NCI-H524 (cell line): Measurements from ENCODE around the gene CELA3B.
A peak's percentile ranks its signal among the peaks of the same experiment; 100 is the strongest.
"Not testable (repeated sequence)": the region's sequence is repeated elsewhere in the genome, so short reads cannot be mapped to it uniquely, and the experiment has no call there.

Experiments used
- DNase-seq, 2 experiments: peaks; one replicate each; lab custom pipeline; 2025; lab: John Stamatoyannopoulos, UW

Gene CELA3B

GRCh38 chr1:21975296-21975695 is 1.5 kb upstream of the CELA3B start:
- not testable (repeated sequence) for DNase-seq

- DNase-seq, result not testable (repeated sequence)
Observed at GRCh38 chr1:21978209-21978608, 1.4 kb downstream of the CELA3B start.

DNA sequence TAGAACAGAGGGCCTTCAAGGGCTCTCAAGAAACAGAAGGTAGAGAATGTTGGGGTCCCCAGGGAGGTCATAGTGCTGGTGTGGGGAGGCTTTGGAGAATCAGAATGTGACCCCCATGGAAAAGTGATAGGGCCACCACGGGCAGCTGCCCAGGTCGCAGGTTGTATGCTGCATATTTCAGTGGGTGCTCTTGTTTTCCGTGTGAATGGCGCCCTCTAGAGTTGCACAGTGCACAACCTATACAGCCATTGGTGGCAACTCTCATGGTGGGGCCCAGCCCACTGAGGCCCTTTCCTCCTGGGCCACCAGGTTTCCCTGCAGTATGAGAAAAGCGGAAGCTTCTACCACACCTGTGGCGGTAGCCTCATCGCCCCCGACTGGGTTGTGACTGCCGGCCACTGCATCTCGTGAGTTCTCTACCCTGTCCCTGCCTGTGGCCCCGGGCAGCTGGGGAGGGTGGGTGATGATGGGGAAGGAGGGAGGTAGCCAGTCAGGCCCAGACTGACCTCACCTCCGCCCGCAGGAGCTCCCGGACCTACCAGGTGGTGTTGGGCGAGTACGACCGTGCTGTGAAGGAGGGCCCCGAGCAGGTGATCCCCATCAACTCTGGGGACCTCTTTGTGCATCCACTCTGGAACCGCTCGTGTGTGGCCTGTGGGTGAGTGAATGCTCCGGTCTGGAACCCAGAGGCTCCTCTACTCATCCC is 3.8 kb downstream of the CELA3B start:
- DNase-seq, result peak in 1 of 2 experiments; percentile 6

DNA sequence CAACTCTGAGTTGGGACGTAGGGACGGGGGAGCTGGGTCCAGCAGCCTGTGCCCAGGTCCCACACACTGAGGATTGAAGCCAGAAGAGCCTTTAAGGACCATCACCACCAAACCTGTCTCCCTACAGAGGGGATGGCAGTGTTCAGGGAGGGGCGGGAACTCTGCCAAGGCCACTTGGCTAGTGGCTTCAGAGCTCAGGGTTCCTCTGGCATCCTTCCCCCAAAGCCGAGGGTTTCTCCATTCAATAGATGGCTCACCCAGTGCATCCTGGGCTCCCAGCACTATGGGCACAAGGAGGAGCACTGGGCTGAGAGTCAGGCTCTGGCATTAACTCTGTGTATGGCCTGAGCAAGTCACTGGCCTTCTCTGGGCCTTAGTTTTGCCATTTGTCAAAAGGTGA is 4.4 kb downstream of the CELA3B start:
- DNase-seq, result not testable (repeated sequence)

- DNase-seq, result not testable (repeated sequence)
Observed at GRCh38 chr1:21982122-21982521, 5.3 kb downstream of the CELA3B start.

DNA sequence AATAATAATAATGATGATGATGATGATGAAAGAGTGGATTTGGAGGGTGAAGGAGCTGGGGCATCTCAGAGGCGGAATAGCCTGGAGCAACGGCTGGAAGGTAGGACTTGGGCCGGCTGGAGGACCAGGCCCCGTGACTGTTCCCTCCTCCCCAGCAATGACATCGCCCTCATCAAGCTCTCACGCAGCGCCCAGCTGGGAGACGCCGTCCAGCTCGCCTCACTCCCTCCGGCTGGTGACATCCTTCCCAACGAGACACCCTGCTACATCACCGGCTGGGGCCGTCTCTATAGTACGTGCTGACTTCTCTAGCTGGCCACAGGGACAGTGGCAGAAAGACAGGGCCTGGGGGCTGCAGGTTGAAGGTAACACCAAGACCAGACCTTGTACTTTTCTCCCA is 6.7 kb downstream of the CELA3B start:
- DNase-seq, result not testable (repeated sequence)

DNA sequence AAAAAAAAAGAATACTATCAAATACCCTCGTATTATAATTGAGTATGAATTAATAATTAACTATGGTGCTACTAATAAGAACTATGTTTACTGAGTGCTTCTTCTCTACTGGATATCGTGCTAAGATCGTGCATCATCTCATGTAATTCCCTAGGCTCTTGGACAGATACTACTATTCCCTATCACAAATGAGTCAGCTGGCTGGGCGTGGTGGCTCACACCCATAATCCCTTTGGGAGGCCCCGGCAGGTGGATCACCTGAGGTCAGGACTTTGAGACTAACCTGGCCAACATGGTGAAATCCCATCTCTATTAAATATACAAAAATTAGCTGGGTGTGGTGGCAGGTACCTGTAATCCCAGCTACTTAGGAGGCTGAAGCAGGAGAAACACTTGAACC is 9.1 kb downstream of the CELA3B start:
- not testable (repeated sequence) for DNase-seq

DNA sequence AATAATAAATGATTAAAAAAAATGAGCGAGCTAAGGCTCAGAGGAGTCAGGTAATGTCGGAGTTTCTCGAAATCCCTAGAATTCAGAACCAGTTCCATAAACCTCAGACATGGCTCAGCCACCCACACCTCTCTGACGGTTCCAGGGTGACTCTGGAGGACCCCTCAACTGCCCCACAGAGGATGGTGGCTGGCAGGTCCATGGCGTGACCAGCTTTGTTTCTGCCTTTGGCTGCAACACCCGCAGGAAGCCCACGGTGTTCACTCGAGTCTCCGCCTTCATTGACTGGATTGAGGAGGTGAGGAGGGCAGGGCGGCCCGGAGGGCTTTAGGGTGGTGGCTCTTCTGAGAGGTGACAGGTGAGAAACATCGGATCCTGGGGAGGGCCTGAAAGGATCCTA is 9.6 kb downstream of the CELA3B start:
- not testable (repeated sequence) for DNase-seq

DNA sequence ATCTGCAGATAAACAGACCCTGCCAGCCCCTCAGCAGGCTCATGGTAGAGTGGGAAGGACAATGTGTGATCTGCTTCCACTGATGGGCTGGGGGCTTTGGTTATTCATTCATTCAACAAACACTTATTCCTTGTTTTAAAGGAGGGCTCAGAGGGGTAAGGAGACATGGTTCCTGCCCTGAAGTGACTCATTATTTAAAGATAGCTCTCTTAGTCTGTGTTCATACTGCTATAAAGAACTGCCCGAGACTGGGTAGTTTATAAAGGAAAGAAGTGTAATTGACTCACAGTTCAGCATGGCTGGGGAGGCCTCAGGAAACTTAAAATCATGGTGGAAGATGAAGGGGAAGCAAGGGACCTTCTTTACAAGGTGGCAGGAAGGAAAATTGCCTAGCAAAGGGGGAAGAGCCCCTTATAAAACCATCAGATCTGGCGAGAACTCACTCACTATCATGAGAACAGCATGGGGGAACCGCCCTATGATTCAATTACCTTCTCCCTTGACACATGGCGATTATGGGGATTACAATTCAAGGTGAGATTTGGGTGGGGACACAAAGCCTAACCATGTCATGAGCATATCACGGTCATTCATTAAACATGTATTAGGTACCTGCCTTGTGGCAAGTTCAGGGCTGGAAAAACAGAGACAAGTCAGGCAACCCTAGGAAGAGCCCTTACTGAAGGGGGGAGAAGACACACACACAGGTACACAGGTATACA is 13.0 kb downstream of the CELA3B start:
- DNase-seq, result not testable (repeated sequence)

DNA sequence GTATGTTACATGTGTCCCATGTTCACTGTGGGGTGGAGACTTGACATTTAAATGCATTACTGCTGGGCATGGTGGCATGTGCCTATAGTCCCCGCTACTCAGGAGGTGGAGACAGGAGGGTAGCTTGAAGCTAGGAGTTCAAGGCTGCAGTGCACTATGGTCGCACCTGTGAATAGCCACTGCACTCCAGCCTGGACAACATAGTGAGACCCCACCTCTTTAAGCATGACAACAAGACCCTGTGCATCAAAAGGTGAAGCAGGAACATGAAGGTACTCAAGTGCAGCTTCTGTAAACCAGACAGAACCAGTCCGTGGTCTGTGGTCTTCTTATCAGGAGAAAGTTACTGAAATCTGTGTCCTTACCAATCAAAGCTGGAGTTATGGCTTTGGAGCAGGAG is 15.4 kb downstream of the CELA3B start:
- not testable (repeated sequence) for DNase-seq

DNA sequence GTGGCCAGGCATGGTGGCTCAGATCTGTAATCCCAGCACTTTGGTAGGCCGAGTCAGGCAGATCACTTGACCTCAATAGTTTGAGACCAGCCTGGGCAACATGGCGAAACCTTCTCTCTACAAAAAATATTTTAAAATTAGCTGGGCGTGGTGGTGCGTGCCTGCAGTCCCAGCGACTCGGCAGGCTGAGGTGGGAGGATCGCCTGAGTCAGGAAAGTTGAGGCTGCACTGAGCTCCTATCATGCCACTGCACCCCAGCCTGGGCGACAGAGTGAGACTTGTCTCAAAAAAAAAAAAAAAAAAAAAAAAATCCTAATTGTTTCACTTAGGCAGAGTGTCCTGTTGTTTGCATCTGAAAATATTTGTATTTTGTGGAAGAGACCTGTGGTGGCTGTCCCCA is 17.9 kb downstream of the CELA3B start:
- not testable (repeated sequence) for DNase-seq

- not testable (repeated sequence) for DNase-seq
Observed at GRCh38 chr1:21996663-21996970, 19.8 kb downstream of the CELA3B start.

DNA sequence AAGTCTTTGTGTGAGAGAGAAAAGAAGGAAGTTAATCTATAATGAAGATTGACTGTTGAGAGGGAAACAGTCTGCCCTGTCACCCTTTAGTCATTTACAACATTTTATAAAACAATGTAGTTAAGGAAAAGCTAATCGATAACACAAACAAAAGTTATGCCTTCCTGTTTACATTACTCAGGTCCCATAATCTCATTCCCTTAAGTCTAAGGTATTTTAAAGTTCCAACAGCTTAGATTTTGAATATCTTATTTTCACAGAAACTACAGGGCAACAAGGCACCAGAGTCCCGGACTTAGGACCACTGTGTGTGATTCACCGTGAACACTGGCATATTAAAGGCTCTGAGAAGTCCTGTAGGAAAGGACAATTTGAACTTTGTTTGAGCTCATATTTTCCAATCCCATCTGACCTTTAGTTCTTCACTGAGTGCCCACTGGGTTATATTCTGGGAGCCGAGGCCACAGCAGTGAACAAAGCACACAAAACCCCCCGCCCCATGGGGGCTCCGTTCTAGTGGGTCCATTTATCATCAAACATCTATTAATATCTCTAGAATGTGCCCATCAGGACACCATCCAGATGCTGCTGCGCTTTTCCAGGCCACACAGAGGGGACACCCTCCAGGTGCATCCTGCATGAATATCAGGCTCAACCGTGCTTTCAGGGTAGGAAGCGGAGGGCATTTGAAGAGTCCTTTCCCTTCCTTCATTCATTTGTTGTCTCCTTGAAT is 21.2 kb downstream of the CELA3B start:
- not testable (repeated sequence) for DNase-seq

DNA sequence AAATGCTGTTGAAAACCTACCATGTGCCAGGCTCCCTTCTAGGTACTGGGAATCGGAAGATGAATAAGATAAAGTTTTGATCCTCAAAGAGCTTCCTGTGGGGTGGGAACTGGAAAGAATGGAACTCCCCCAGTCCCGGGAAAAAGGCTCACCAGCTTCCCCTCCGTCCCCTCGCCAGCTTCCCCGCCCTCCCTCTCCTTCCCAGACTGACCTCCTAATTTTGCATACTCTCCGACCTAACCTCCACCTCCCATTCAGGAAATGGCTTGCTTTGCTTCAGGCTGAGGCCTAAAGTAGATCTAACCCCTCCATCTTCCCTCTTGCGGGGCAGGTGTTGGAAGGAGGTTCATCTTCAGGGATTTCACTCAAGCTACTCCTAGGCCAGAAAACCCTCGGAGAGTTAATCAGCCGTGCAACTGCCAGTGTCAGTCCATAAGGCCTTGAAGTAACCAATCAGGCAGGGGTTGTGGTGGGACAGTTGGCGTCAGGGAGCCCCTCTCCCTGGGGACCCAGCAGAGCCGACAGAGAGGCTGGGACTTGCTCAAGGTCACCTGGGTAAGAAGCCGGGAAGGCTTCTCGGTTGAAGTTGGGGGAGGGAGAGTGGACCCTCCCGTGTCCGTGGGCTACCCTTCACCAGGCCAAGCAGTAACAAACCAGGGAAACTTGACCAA is 21.9 kb downstream of the CELA3B start:
- not testable (repeated sequence) for DNase-seq

GRCh38 chr1:21999645-22000044 is 22.8 kb downstream of the CELA3B start:
- not testable (repeated sequence) for DNase-seq

GRCh38 chr1:22001409-22001808 is 24.6 kb downstream of the CELA3B start, which contains the start of gene CELA3A:
Gene CELA3A, plus strand, starts transcription at chr1:22001657. Its CDS starts 18 bp downstream, at chr1:22001675.
- no peak for DNase-seq

- DNase-seq, result not testable (repeated sequence)
Observed at GRCh38 chr1:22002461-22002860, 25.6 kb downstream of the CELA3B start.

GRCh38 chr1:22002875-22003274 is 26.1 kb downstream of the CELA3B start:
- DNase-seq, result not testable (repeated sequence)

DNA sequence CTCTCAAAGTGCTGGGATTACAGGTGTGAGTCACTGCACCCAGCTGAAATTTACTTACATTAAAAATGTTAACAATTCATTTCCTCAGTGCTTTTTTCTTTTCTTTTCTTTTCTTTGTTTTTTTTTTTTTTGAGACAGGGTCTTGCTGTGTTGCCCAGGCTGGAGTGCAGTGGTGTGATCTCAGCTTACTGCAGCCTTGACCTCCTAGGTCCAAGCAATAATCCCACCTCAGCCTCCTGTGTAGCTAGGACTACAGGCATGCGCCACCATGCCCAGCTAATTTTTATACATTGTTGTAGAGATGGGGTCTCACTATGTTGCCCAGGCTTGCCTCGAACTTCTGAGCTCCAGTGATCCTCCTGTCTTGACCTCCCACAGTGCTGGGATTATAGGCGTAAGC is 27.1 kb downstream of the CELA3B start:
- DNase-seq, result not testable (repeated sequence)

DNA sequence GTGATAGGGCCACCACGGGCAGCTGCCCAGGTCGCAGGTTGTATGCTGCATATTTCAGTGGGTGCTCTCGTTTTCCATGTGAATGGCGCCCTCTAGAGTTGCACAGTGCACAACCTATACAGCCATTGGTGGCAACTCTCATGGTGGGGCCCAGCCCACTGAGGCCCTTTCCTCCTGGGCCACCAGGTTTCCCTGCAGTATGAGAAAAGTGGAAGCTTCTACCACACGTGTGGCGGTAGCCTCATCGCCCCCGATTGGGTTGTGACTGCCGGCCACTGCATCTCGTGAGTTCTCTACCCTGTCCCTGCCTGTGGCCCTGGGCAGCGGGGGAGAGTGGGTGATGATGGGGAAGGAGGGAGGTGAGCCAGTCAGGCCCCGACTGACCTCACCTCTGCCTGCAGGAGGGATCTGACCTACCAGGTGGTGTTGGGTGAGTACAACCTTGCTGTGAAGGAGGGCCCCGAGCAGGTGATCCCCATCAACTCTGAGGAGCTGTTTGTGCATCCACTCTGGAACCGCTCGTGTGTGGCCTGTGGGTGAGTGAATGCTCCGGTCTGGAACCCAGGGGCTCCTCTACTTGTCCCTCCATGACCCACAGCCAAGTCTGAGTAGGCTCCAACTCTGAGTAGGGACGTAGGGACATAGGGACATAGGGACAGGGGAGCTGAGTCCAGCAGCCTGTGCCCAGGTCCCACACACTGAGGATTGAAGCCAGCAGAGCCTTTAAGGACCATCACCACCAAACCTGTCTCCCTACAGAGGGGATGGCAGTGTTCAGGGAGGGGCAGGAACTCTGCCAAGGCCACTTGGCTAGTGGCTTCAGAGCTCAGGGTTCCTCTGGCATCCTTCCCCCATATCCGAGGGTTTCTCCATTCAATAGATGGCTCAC is 28.7 kb downstream of the CELA3B start:
- peak in 1 of 2 experiments; percentile 26 for DNase-seq

DNA sequence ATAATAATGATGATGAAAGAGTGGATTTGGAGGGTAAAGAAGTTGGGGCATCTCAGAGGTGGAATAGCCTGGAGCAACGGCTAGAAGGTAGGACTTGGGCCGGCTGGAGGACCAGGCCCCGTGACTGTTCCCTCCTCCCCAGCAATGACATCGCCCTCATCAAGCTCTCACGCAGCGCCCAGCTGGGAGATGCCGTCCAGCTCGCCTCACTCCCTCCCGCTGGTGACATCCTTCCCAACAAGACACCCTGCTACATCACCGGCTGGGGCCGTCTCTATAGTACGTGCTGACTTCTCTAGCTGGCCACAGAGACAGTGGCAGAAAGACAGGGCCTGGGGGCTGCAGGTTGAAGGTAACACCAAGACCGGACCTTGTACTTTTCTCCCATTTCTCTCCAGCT is 29.9 kb downstream of the CELA3B start:
- DNase-seq, result not testable (repeated sequence)
